ENCODE measurements around the gene ATP10B.

DNA sequence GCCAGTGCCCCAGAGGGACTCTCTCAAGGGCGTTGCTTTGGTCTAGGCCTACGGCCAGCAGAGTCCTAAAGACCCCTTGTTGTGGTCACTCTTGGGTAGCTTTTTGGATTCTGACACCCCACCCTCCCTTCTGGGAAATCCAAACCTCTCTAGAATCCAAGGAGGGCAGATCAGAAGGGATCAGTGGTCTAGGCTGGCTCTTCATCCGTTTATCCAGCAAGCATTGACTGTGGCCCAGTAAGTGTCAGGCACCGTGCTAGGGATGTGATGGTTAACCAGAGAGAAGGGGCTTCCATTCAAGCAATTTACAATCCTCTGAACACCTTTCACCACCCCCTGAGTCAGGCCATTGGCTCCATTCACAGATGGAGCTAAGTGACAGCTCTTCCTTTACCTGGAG lies 249.3 kb downstream of the ATP10B start:
- TF ChIP-seq, protein P1, sequence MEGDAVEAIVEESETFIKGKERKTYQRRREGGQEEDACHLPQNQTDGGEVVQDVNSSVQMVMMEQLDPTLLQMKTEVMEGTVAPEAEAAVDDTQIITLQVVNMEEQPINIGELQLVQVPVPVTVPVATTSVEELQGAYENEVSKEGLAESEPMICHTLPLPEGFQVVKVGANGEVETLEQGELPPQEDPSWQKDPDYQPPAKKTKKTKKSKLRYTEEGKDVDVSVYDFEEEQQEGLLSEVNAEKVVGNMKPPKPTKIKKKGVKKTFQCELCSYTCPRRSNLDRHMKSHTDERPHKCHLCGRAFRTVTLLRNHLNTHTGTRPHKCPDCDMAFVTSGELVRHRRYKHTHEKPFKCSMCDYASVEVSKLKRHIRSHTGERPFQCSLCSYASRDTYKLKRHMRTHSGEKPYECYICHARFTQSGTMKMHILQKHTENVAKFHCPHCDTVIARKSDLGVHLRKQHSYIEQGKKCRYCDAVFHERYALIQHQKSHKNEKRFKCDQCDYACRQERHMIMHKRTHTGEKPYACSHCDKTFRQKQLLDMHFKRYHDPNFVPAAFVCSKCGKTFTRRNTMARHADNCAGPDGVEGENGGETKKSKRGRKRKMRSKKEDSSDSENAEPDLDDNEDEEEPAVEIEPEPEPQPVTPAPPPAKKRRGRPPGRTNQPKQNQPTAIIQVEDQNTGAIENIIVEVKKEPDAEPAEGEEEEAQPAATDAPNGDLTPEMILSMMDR (IDR thresholded peaks at IDR 0.05) = no peak
- TF ChIP-seq TEAD4 (IDR thresholded peaks at IDR 0.05; ENCODE audit: borderline replicate concordance, insufficient read depth) (no peak), YY1 (IDR thresholded peaks at IDR 0.05; ENCODE audit: low read depth) (no peak)
- TF ChIP-seq, protein P2, sequence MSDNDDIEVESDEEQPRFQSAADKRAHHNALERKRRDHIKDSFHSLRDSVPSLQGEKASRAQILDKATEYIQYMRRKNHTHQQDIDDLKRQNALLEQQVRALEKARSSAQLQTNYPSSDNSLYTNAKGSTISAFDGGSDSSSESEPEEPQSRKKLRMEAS (IDR thresholded peaks at IDR 0.05; ENCODE audit: low read depth) = no peak

Measured in SK-N-SH (cell line).